Muscle layer of duodenum (tissue), 2 donors: ENCODE data around the gene SYNE1.

Source experiments
- H3K27ac ChIP-seq: one replicate; pipeline ENCODE4 v1.7.0; 2013; ENCODE audit warnings: mild to moderate bottlenecking, low read length
- H3K27me3 ChIP-seq: one replicate; pipeline ENCODE4 v1.7.0; 2013; ENCODE audit warnings: low read depth, mild to moderate bottlenecking, control low read depth, low read length
- H3K36me3 ChIP-seq, 2 donors: one replicate each; pipeline ENCODE4 v1.7.0; 2013; ENCODE audit warnings: low read length in 2 of 2, control low read depth in 1 of 2, mild to moderate bottlenecking in 1 of 2; ENCODE audit not compliant: insufficient read depth in 2 of 2, control insufficient read depth in 1 of 2
- H3K4me1 ChIP-seq, 2 donors: one replicate each; pipeline ENCODE4 v1.7.0; 2013; ENCODE audit warnings: low read length in 2 of 2, mild to moderate bottlenecking in 2 of 2, control low read depth in 1 of 2, moderate library complexity in 1 of 2; ENCODE audit not compliant: insufficient read depth in 2 of 2, control insufficient read depth in 1 of 2
- H3K4me3 ChIP-seq, 2 donors: one replicate each; pipeline ENCODE4 v1.7.0; 2013; ENCODE audit warnings: low read length in 2 of 2, low read depth in 1 of 2, mild to moderate bottlenecking in 1 of 2
- H3K9me3 ChIP-seq, 2 donors: one replicate each; pipeline ENCODE4 v1.7.0; 2013; ENCODE audit warnings: low read length in 2 of 2, control low read depth in 1 of 2, mild to moderate bottlenecking in 1 of 2; ENCODE audit not compliant: control insufficient read depth in 1 of 2
- donor health status: healthy.

The SYNE1 gene

DNA sequence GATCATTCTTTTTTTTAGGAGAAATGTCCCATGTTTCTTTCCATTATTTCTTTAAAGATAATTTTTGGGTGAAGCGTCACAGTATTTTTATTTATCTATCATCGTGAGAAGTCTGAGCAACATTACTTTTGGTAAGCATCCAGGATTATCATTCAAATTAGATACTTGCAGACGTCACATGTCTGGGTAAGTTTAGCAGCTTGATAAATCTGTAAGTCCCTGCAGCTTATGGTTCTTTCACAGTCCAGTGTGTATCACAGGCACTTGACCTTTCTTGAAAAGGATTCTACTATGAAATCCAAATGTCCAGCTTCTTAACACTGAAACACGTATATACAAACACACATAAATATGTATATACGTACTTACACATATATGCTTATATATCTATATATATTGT, 470.3 kb downstream of the SYNE1 start:
- H3K9me3 ChIP-seq = no peaks in the 10 kb centered on the region
- peaks cover 0 to 7% of the 10 kb centered on the region in 2 donors for H3K4me1 ChIP-seq
- H3K36me3 ChIP-seq = peaks cover 11 to 53% of the 10 kb centered on the region in 2 donors
- H3K27ac ChIP-seq = no peak overlapping the region
- H3K27me3 ChIP-seq = no peaks in the 10 kb centered on the region
- no peak overlapping the region for H3K4me3 ChIP-seq

DNA sequence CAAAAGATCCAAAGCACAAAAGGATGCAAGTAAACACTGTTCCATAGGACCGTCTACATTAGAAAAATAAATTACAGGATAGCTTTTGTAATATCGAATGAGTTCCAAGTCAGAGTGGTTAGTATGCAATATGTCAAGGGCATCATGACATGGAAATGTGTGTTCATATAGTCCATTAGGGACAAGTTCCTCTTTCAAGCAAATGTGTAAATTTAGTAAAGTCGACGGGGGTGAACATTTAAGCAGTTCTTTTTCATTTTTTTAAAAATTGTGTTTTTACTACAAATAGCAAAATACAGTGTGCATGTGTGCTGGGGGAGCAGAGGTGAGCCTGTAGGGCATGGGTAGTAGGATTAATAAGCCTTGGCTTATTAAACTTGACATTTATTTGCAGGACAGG, 470.7 kb downstream of the SYNE1 start:
- Histone ChIP-seq H3K27me3 (no peaks in the 10 kb centered on the region), H3K4me1 (peaks cover 0 to 7% of the 10 kb centered on the region in 2 donors), H3K36me3 (peaks cover 11 to 57% of the 10 kb centered on the region in 2 donors), H3K9me3 (no peaks in the 10 kb centered on the region), H3K27ac (no peak overlapping the region), H3K4me3 (no peak overlapping the region)

DNA sequence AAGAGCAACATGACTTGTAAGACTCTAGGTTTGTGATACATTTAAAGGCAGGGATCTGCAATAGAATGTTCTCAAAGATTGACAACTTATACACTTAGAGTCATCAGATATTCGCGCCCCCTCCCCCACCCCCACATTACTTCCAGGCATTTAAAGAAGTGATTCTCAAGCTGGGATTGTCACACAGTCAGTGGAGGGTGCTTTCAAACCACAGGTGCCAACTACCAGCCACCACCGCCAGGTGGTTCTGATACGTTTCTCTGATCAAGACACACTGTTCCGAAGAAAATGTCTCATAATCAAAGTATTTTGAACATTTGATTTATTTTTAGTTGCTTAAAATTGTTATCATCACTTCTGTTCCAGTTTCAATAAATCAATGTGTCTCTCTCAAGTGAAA, 472.2 kb downstream of the SYNE1 start:
- H3K27ac ChIP-seq = no peak overlapping the region
- no peak overlapping the region for H3K4me3 ChIP-seq
- peaks cover 0 to 7% of the 10 kb centered on the region in 2 donors for H3K4me1 ChIP-seq
- H3K27me3 ChIP-seq = no peaks in the 10 kb centered on the region
- H3K36me3 ChIP-seq = peaks cover 14 to 44% of the 10 kb centered on the region in 2 donors
- no peaks in the 10 kb centered on the region for H3K9me3 ChIP-seq

DNA sequence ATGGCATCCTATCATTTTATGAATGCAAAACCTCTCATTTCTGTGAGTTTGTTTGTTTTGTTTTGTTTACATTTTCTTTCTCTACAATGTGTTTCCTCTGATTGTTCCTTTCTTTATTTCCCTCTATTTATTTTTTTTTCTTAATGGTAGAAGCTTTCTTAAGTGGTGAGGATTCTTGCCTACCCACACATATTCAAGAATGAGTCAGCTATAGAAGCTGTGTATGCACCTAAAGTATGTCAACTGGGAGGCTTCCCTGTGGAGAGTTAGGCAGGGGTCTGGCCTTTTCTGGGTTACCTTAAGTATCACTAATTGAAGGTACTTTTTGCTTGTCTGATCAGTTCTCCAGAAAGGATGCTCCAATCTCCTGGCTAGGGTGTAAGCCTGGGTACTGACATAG, 475.7 kb downstream of the SYNE1 start:
- H3K36me3 ChIP-seq = peaks cover 14 to 38% of the 10 kb centered on the region in 2 donors
- no peak overlapping the region for H3K4me3 ChIP-seq
- H3K27me3 ChIP-seq = no peaks in the 10 kb centered on the region
- H3K9me3 ChIP-seq = no peaks in the 10 kb centered on the region
- H3K4me1 ChIP-seq = no peaks in the 10 kb centered on the region
- no peak overlapping the region for H3K27ac ChIP-seq

DNA sequence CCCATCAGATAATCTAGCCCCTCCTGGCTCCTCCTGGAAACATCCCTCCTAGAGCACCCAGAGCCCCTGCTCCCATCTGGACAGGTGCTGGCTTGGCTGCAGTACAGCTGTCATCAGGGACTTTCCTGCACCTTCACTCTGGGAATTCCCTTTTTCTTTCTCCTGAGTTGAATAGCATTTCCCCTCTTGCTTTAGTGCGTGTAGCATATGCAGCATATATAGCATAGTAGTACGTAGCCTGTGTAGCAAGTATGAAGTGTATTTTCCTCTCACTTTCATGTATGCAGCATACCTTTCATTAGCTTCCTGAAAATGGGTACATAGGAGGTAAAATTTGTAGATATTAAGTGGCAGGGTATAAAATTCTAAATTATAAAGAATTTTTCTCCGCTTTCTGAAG, 476.8 kb downstream of the SYNE1 start:
- no peaks in the 10 kb centered on the region for H3K4me1 ChIP-seq
- no peak overlapping the region for H3K4me3 ChIP-seq
- no peaks in the 10 kb centered on the region for H3K9me3 ChIP-seq
- H3K27me3 ChIP-seq = no peaks in the 10 kb centered on the region
- H3K36me3 ChIP-seq = peaks cover 19 to 40% of the 10 kb centered on the region in 2 donors
- no peak overlapping the region for H3K27ac ChIP-seq

DNA sequence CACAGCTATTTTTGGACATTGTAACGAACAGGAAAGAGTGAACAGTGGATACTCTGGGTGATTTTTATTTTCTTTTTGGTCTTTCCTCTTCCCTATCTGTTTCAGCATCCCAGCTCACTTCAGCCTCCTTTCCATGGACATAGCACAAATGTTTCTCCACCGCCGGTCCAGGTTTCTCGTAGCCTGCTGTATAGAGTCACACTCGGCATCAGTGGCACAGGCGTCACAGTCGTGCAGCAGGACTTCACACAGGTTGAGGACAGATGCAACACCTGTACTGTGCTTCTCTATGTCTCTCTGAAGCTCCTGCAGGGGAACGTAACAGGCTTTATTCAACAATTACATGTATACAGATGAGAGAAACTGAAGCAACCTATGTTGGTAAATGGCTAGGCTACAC, 481.4 kb downstream of the SYNE1 start:
- Histone ChIP-seq H3K9me3 (no peaks in the 10 kb centered on the region), H3K27me3 (no peaks in the 10 kb centered on the region), H3K27ac (no peak overlapping the region), H3K4me3 (no peak overlapping the region), H3K4me1 (no peaks in the 10 kb centered on the region), H3K36me3 (peaks cover 33 to 55% of the 10 kb centered on the region in 2 donors)

DNA sequence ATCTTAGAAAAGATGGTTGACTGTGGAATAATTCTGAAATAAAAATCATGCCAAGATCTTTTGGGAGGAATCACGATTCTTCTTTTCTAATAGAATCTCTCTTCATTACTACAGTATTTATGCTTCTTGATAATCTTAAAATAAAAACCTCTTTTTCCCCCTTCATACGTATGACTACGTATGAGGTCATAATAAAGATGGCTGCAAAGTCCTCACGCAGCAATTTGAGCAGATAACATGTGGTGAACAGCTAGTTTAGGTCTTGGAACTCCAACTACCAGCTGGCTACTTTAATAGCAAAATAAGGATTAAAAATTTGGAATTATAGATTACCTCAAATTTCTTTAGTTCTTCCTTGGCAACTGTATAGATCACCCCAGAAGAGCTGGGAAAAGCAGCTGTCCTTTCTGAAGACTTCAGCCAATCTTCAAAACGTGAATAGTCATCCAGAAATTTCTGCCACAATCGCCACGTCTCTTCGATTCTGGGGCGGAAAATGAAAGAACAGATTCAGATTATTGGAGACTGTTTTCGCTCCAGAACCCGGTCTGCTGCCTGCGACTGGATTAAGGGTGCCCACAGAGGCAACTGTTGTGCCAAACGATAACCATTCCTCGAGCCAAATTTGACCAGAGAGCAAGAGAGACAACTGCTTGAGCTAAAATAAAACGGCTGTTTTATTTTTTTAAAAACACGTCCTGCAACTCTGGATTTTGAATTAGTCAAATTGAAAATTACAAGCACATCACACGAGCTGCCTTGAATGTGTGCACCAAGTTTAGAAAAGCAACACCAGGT, 482.4 kb downstream of the SYNE1 start:
- peaks cover 40 to 65% of the 10 kb centered on the region in 2 donors for H3K36me3 ChIP-seq
- no peaks in the 10 kb centered on the region for H3K9me3 ChIP-seq
- no peaks in the 10 kb centered on the region for H3K4me1 ChIP-seq
- H3K27me3 ChIP-seq = no peaks in the 10 kb centered on the region
- no peak overlapping the region for H3K27ac ChIP-seq
- no peak overlapping the region for H3K4me3 ChIP-seq

DNA sequence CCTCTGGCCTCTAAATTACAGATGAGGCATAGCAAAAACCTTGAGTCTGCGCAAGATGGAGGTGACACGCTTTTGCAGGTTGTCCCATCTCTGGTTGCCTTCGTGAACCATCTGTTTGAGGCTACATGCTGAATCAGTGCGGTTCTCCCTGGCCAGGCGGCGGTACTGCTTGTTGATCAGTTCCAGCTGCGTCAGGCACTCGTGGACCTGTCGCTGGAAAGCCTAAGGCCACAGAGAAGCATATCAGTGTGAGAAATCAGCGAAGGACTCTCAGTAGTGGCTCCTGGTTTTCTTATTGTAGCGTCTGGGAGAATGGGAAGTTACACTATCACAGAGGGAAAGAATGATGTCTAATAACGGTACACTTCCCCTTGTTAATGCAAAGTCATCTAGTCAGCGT, 485.2 kb downstream of the SYNE1 start:
- Histone ChIP-seq H3K4me1 (peaks cover 0 to 2% of the 10 kb centered on the region in 2 donors), H3K36me3 (peaks cover 62 to 91% of the 10 kb centered on the region in 2 donors), H3K9me3 (no peaks in the 10 kb centered on the region), H3K27ac (no peak overlapping the region), H3K27me3 (no peaks in the 10 kb centered on the region), H3K4me3 (no peak overlapping the region)

DNA sequence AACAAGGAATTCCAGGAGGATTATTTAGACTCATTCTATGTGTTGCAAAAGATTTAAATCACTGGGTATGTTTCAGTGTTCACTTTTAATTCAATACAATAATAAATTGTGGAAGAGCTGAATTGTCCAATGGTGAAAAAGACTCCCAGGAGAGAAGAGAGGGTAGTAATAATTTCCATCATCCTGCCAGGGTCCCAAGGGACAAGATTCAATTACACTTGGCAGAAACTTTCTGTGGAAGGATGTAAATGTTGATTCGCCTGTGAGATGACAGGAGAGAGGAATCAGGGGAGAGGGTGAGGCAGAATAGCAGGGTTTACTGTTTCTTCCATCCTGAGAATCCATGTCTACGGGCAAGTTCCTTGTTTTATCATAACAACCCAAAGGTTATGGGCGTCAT, 487.0 kb downstream of the SYNE1 start:
- Histone ChIP-seq H3K4me3 (no peak overlapping the region), H3K27ac (no peak overlapping the region), H3K4me1 (peaks cover 0 to 6% of the 10 kb centered on the region in 2 donors), H3K27me3 (no peaks in the 10 kb centered on the region), H3K36me3 (peaks cover 55 to 86% of the 10 kb centered on the region in 2 donors), H3K9me3 (no peaks in the 10 kb centered on the region)

DNA sequence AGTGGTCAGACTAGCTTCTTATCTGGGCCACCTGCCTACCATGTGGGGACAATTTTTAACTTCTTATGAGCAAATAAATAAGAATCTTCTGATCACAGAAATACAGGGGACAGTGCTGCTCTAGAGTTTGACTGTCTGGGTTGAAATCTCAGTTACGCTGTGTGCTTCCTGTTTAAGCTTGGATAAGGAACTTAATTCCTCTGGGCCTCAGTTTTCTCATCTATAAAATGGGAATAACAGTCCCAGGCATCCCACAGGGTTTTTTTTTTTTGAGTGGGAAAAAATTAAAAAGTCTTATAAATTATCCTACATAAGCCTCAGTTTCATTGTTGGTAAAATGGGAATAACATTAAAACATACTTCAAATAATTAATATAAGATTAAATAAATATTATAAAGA, 488.8 kb downstream of the SYNE1 start:
- H3K27me3 ChIP-seq = no peaks in the 10 kb centered on the region
- no peaks in the 10 kb centered on the region for H3K9me3 ChIP-seq
- H3K4me1 ChIP-seq = peaks cover 0 to 6% of the 10 kb centered on the region in 2 donors
- H3K4me3 ChIP-seq = no peak overlapping the region
- no peak overlapping the region for H3K27ac ChIP-seq
- peaks cover 62 to 88% of the 10 kb centered on the region in 2 donors for H3K36me3 ChIP-seq

DNA sequence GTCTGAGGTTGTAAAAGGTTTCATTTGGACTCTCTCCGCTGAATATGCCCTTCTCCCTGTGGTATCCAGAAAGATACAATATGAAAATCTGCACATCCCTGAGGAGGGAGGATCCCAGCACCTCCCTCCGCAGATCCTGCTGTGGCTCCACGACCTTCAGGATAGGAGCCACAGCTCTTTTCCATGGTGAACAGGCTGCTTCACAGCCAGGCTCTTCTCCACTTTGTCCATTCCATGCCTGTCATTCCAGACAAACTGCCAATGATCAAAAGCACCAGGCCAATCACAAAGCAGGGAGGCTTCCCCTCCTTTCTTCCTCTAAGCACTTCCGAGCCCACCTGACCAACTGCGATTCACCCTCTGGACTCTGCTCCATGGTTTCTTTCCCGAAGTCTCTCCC, 489.9 kb downstream of the SYNE1 start:
- Histone ChIP-seq H3K27me3 (no peaks in the 10 kb centered on the region), H3K4me3 (no peak overlapping the region), H3K9me3 (no peaks in the 10 kb centered on the region), H3K36me3 (peaks cover 69 to 90% of the 10 kb centered on the region in 2 donors), H3K4me1 (peaks cover 0 to 6% of the 10 kb centered on the region in 2 donors), H3K27ac (no peak overlapping the region)

DNA sequence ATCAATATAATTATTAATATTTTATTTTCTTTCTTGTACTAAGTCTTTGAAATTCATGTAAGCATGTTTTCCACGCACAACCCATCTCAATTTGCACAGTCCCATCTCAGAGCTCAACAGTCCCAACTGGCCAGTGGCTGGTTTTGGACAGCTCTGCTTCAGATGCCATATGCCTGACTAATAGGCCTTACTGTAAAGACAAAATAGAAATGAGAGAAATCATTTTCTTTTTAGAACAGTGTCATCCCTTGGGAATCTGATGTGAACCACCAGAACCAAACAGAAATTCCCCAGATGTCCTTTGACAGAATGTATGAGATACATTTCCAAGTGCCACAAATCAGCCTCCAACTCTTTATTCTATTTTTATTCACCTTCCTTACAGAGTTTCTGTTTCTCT, 490.8 kb downstream of the SYNE1 start:
- no peak overlapping the region for H3K4me3 ChIP-seq
- peaks cover 0 to 6% of the 10 kb centered on the region in 2 donors for H3K4me1 ChIP-seq
- H3K27me3 ChIP-seq = no peaks in the 10 kb centered on the region
- no peak overlapping the region for H3K27ac ChIP-seq
- H3K36me3 ChIP-seq = peaks cover 61 to 88% of the 10 kb centered on the region in 2 donors
- no peaks in the 10 kb centered on the region for H3K9me3 ChIP-seq
